ENCODE measurements around the gene HM13. TPM values are rescaled to one million over a fixed set of nuclear protein-coding genes. Genes with fewer than 3 reads are reported as not detected.

The HM13 gene
- total RNA-seq, 2 experiments from 2014 or later: 51.3 to 148 TPM

- intact Hi-C loops (cut with micrococcal nuclease; ENCODE audit: unreplicated experiment): no loop called here
- no peak for TF ChIP-seq CTCF (conservative IDR thresholded peaks at IDR 0.05; ENCODE audit: low read length)
- TF ChIP-seq EZH2phosphoT487 (IDR thresholded peaks at IDR 0.05; ENCODE audit: borderline replicate concordance, low read depth, low read length): no peak
- no peak for DNase-seq (ENCODE audit: low spot score)
- H2AFZ ChIP-seq (ENCODE audit: low read length): no peak overlapping the region
- H4K20me1 ChIP-seq (ENCODE audit: insufficient read depth, low read length): no peaks in the 10 kb centered on the region
- BruUV-seq (replicated peaks): no TSS peak
- no peaks in the 10 kb centered on the region for H3K9me2 ChIP-seq (ENCODE audit: insufficient read depth, low read length)
- H3K27ac ChIP-seq (ENCODE audit: low read depth, low read length, poor library complexity, severe bottlenecking): no peak overlapping the region
- H3K4me1 ChIP-seq (ENCODE audit: insufficient read depth, low read length, poor library complexity, severe bottlenecking): no peaks in the 10 kb centered on the region
- H3K4me2 ChIP-seq (ENCODE audit: low read length): no peak overlapping the region
- ChIA-PET POLR2A (no interaction called here), CTCF (ENCODE audit: unreplicated experiment) (no interaction called here)
- H3K79me2 ChIP-seq (ENCODE audit: insufficient read depth, low read depth, low read length): no peaks in the 10 kb centered on the region
- no peaks in the 10 kb centered on the region for H3K9me3 ChIP-seq (ENCODE audit: low read length)
- no peaks in the 10 kb centered on the region for H3K36me3 ChIP-seq (ENCODE audit: insufficient read depth, low read length)
- no peak overlapping the region for H3K4me3 ChIP-seq (ENCODE audit: low read depth, low read length, poor library complexity, severe bottlenecking)
These were observed 17.4 kb upstream of the HM13 start for GRCh38 chr20:31496761-31497295.

- Histone ChIP-seq H3K4me1 (ENCODE audit: insufficient read depth, low read length, poor library complexity, severe bottlenecking) (no peaks in the 10 kb centered on the region), H4K20me1 (ENCODE audit: insufficient read depth, low read length) (no peaks in the 10 kb centered on the region), H3K9me3 (ENCODE audit: low read length) (no peaks in the 10 kb centered on the region), H3K9me2 (ENCODE audit: insufficient read depth, low read length) (no peaks in the 10 kb centered on the region), H3K36me3 (ENCODE audit: insufficient read depth, low read length) (no peaks in the 10 kb centered on the region), H2AFZ (ENCODE audit: low read length) (no peak overlapping the region), H3K27ac (ENCODE audit: low read depth, low read length, poor library complexity, severe bottlenecking) (no peak overlapping the region), H3K4me2 (ENCODE audit: low read length) (no peak overlapping the region), H3K79me2 (ENCODE audit: insufficient read depth, low read depth, low read length) (no peaks in the 10 kb centered on the region), H3K4me3 (ENCODE audit: low read depth, low read length, poor library complexity, severe bottlenecking) (no peak overlapping the region)
- ChIA-PET POLR2A (interaction anchor here (1.1 kb wide), 1 partner anchor 43 kb away, joined by 5 read pairs; no protein-coding TSS in a partner anchor), CTCF (ENCODE audit: unreplicated experiment) (no interaction called here)
- intact Hi-C loops (cut with micrococcal nuclease; ENCODE audit: unreplicated experiment): no loop called here
- DNase-seq (ENCODE audit: low spot score): no peak
- no TSS peak for BruUV-seq (replicated peaks)
- TF ChIP-seq EZH2phosphoT487 (IDR thresholded peaks at IDR 0.05; ENCODE audit: borderline replicate concordance, low read depth, low read length) (no peak), CTCF (conservative IDR thresholded peaks at IDR 0.05; ENCODE audit: low read length) (no peak)
These were observed 16.3 kb upstream of the HM13 start for GRCh38 chr20:31497838-31498540.

GRCh38 chr20:31500527-31500926 lies 13.7 kb upstream of the HM13 start:
- Histone ChIP-seq H3K9me3 (ENCODE audit: low read length) (no peaks in the 10 kb centered on the region), H2AFZ (ENCODE audit: low read length) (no peak overlapping the region), H3K4me1 (ENCODE audit: insufficient read depth, low read length, poor library complexity, severe bottlenecking) (no peaks in the 10 kb centered on the region), H3K4me3 (ENCODE audit: low read depth, low read length, poor library complexity, severe bottlenecking) (no peak overlapping the region), H3K27ac (ENCODE audit: low read depth, low read length, poor library complexity, severe bottlenecking) (no peak overlapping the region), H3K36me3 (ENCODE audit: insufficient read depth, low read length) (no peaks in the 10 kb centered on the region), H3K9me2 (ENCODE audit: insufficient read depth, low read length) (no peaks in the 10 kb centered on the region), H3K4me2 (ENCODE audit: low read length) (no peak overlapping the region), H4K20me1 (ENCODE audit: insufficient read depth, low read length) (no peaks in the 10 kb centered on the region), H3K79me2 (ENCODE audit: insufficient read depth, low read depth, low read length) (no peaks in the 10 kb centered on the region)
- TF ChIP-seq EZH2phosphoT487 (IDR thresholded peaks at IDR 0.05; ENCODE audit: borderline replicate concordance, low read depth, low read length) (no peak), CTCF (conservative IDR thresholded peaks at IDR 0.05; ENCODE audit: low read length) (no peak)
- DNase-seq (ENCODE audit: low spot score): no peak
- POLR2A ChIA-PET: interaction anchor here (0.6 to 0.7 kb wide), 2 partner anchors 12 to 13 kb away, joined by 3 to 4 read pairs; no protein-coding TSS in a partner anchor
- intact Hi-C loops (cut with micrococcal nuclease; ENCODE audit: unreplicated experiment): no loop called here
- CTCF ChIA-PET (ENCODE audit: unreplicated experiment): no interaction called here
- BruUV-seq (replicated peaks): no TSS peak
